ENCODE results near the gene TMEM141. TPM values are rescaled to one million over a fixed set of nuclear protein-coding genes. Genes with fewer than 3 reads are reported as not detected.
"Not testable (repeated sequence)": the region's sequence is repeated elsewhere in the genome, so short reads cannot be mapped to it uniquely, and the experiment has no call there.

The TMEM141 gene
- total and polyA plus RNA-seq, 2 donors (not counting 3 experiments of a cell fraction or from before 2014, with no cell fraction given) = 43.2 to 146 TPM

DNA sequence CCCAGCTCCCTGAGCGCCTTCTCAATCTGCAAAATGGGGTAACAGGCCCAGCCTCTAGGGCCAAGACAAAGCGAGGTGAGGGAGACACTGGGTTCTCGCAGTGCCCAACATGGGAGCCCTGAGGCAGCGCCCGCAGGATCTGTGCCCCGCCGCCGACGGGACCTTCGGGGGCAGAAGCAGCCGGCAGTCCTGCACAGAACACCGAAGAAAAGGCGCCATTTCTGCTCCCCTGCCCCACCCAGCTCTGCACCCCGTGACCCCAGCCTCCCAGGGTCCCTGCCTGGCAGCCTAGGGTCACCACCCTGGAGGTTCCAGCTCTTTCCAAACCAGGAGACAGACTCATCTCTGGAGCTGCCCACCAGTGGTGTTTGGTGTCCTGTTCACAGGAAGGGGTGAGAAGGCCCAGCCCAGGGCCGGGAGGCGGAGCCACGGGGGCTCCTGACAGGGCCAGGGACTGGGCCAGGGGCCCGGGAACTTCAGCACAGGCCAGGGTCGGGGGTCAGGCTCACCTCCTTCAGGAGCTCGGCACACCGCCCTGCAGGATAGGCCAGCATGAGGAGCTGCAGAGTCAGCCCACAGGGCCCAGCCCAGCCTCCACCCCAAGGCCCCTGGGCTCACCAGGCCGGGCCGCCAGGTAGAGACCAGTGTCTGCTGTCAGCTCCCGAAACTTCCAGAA is 36.4 kb upstream of the TMEM141 start:
- Histone ChIP-seq H2AFZ (ENCODE audit: low read depth, low read length) (no peak overlapping the region), H3K4me3 (replicated peaks in 1 of 3; ENCODE audit: insufficient read depth in 1 of 3, low read depth in 1 of 3, low read length in 3 of 3) (no peak overlapping the region), H3K27ac (ENCODE audit: insufficient read depth, low read depth, low read length) (no peak overlapping the region), H3K4me2 (ENCODE audit: insufficient read depth, low read length) (no peak overlapping the region), H3K79me2 (ENCODE audit: control insufficient read depth, insufficient read depth, low read length) (no peaks in the 10 kb centered on the region), H3K36me3 (ENCODE audit: control insufficient read depth in 2 of 2, extremely low read depth in 1 of 2, insufficient read depth in 2 of 2, low read length in 2 of 2) (no peaks in the 10 kb centered on the region), H3K27me3 (ENCODE audit: control insufficient read depth in 2 of 2, insufficient read depth in 2 of 2, low read length in 2 of 2) (peaks cover 3 to 5% of the 10 kb centered on the region in 2 experiments), H3K9me3 (replicated peaks; ENCODE audit: control insufficient read depth, insufficient read depth, low read length) (no peaks in the 10 kb centered on the region), H4K20me1 (replicated peaks; ENCODE audit: control insufficient read depth, extremely low read depth, insufficient read depth, low read length) (no peaks in the 10 kb centered on the region), H3K9ac (replicated peaks; ENCODE audit: extremely low read depth, insufficient read depth, low read length) (no peak overlapping the region), H3K4me1 (ENCODE audit: control insufficient read depth, extremely low read depth, insufficient read depth, low read length) (no peaks in the 10 kb centered on the region), H3K9me1 (replicated peaks; ENCODE audit: control insufficient read depth, extremely low read depth, insufficient read depth, low read length) (no peaks in the 10 kb centered on the region)
- DNase-seq (ENCODE audit: low read depth, low spot score) = no peak
- POLR2A ChIA-PET = no interaction called here
- TF ChIP-seq EZH2 (IDR thresholded peaks at IDR 0.05; ENCODE audit: borderline replicate concordance, low read depth, low read length, severe bottlenecking) = no peak
- no peak for TF ChIP-seq GATA2 (IDR thresholded peaks at IDR 0.05; ENCODE audit: insufficient read depth, insufficient read length, low read depth, low read length)
- TF ChIP-seq, protein P1, sequence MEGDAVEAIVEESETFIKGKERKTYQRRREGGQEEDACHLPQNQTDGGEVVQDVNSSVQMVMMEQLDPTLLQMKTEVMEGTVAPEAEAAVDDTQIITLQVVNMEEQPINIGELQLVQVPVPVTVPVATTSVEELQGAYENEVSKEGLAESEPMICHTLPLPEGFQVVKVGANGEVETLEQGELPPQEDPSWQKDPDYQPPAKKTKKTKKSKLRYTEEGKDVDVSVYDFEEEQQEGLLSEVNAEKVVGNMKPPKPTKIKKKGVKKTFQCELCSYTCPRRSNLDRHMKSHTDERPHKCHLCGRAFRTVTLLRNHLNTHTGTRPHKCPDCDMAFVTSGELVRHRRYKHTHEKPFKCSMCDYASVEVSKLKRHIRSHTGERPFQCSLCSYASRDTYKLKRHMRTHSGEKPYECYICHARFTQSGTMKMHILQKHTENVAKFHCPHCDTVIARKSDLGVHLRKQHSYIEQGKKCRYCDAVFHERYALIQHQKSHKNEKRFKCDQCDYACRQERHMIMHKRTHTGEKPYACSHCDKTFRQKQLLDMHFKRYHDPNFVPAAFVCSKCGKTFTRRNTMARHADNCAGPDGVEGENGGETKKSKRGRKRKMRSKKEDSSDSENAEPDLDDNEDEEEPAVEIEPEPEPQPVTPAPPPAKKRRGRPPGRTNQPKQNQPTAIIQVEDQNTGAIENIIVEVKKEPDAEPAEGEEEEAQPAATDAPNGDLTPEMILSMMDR (IDR thresholded peaks at IDR 0.05; ENCODE audit: extremely low read depth in 1 of 2, insufficient read depth in 1 of 2, low read depth in 1 of 2, low read length in 2 of 2) = no peak
- TF ChIP-seq, protein P2, sequence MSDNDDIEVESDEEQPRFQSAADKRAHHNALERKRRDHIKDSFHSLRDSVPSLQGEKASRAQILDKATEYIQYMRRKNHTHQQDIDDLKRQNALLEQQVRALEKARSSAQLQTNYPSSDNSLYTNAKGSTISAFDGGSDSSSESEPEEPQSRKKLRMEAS (IDR thresholded peaks at IDR 0.05; ENCODE audit: insufficient read depth, insufficient read length) = no peak
- TF ChIP-seq POLR2A (IDR thresholded peaks at IDR 0.05; ENCODE audit: low read depth, low read length) = no peak
- TF ChIP-seq MYC (IDR thresholded peaks at IDR 0.05; ENCODE audit: low read depth, low read length) = no peak
- TF ChIP-seq JUN (IDR thresholded peaks at IDR 0.05; ENCODE audit: borderline replicate concordance, insufficient read depth, insufficient read length, low read depth) = no peak
- TF ChIP-seq POLR2AphosphoS5 (IDR thresholded peaks at IDR 0.05; ENCODE audit: insufficient read depth, low read depth, low read length) = no peak
- dilution Hi-C loops (cut with MboI; ENCODE audit: extremely low pct_ligation_motif_present, low sequenced_read_pairs) (no loop called here), intact Hi-C loops (cut with micrococcal nuclease) (no loop called here)
- FAIRE-seq = no peak
- CTCF ChIA-PET = interaction anchor here (0.6 to 1.5 kb wide), 4 partner anchors 9 to 27 kb away, joined by 3 to 5 read pairs (median 4); partner anchors contain the start of gene LCN10
- BruUV-seq (replicated peaks) = no TSS peak

DNA sequence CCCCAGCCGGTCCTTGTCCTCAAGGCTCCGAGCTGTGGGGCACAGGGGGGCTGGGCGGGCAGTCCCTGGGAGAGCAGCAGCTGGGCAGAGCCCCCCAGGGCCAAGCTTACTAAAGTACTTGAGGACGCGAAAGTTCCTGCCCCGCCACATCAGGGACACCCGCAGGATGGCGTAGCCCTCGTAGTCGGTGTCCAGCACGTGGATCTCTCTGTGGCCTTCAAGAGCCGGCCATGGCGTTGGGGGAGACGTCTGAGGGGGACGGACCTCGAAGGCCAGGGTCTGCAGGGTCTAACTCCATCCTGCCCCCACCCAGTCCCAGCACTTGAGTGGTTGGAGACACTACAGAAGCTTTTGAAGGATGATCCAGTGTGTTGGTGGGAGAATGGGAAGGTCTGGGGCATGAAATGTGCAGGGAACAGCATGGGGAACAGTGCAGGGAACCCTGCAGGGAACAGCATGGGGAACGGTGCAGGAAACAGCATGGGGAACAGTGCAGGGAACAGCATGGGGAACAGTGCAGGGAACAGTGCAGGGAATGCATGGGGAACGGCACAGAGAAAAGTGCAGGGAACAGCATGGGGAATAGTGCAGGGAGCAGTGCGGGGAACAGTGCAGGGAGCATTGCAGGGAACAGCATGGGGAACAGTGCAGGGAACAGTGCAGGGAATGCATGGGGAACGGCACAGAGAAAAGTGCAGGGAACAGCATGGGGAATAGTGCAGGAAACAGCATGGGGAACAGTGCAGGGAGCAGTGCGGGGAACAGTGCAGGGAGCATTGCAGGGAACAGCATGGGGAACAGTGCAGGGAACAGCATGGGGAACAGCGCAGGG is 35.6 kb upstream of the TMEM141 start:
- H3K4me1 ChIP-seq (ENCODE audit: control insufficient read depth, extremely low read depth, insufficient read depth, low read length); FAIRE-seq: not testable (repeated sequence)

More for the DNA sequence above, 35.6 kb upstream of the TMEM141 start:
- H3K4me2 ChIP-seq (ENCODE audit: insufficient read depth, low read length); H3K9ac ChIP-seq (replicated peaks; ENCODE audit: extremely low read depth, insufficient read depth, low read length); BruUV-seq (replicated peaks); DNase-seq (ENCODE audit: low read depth, low spot score); intact Hi-C loops (cut with micrococcal nuclease); H3K4me3 ChIP-seq (replicated peaks in 1 of 3; ENCODE audit: insufficient read depth in 1 of 3, low read depth in 1 of 3, low read length in 3 of 3); H3K79me2 ChIP-seq (ENCODE audit: control insufficient read depth, insufficient read depth, low read length); H2AFZ ChIP-seq (ENCODE audit: low read depth, low read length); H3K27me3 ChIP-seq (ENCODE audit: control insufficient read depth in 2 of 2, insufficient read depth in 2 of 2, low read length in 2 of 2); H3K9me3 ChIP-seq (replicated peaks; ENCODE audit: control insufficient read depth, insufficient read depth, low read length); H4K20me1 ChIP-seq (replicated peaks; ENCODE audit: control insufficient read depth, extremely low read depth, insufficient read depth, low read length); H3K27ac ChIP-seq (ENCODE audit: insufficient read depth, low read depth, low read length); dilution Hi-C loops (cut with MboI; ENCODE audit: extremely low pct_ligation_motif_present, low sequenced_read_pairs); H3K36me3 ChIP-seq (ENCODE audit: control insufficient read depth in 2 of 2, extremely low read depth in 1 of 2, insufficient read depth in 2 of 2, low read length in 2 of 2); H3K9me1 ChIP-seq (replicated peaks; ENCODE audit: control insufficient read depth, extremely low read depth, insufficient read depth, low read length); POLR2A ChIA-PET: not testable (repeated sequence)
- CTCF ChIA-PET = interaction anchor here (0.6 to 1.5 kb wide), 4 partner anchors 8 to 28 kb away, joined by 3 to 5 read pairs (median 4); partner anchors contain the start of gene LCN10

Data from endothelial cell of umbilical vein (primary cell).